Ishikawa (cell line): Measurements from ENCODE around the gene RAMP1.

Experiments
- CEBPB ChIP-seq: IDR thresholded peaks from 2 replicates; pipeline ENCODE4 v1.6.1; 2012
- CREB1 ChIP-seq: IDR thresholded peaks from 2 replicates; pipeline ENCODE4 v1.6.1; 2012; ENCODE audit warnings: low read depth
- EGR1 ChIP-seq: IDR thresholded peaks from 2 replicates; pipeline ENCODE4 v1.6.1; 2012
- EP300 ChIP-seq: IDR thresholded peaks from 2 replicates; pipeline ENCODE4 v1.6.1; 2012; ENCODE audit warnings: borderline replicate concordance
- FOXM1 ChIP-seq: IDR thresholded peaks from 2 replicates; pipeline ENCODE4 v1.6.1; 2012; ENCODE audit warnings: low read depth, borderline replicate concordance
- NFIC ChIP-seq: IDR thresholded peaks from 2 replicates; pipeline ENCODE4 v1.6.1; 2012
- RAD21 ChIP-seq: IDR thresholded peaks from 2 replicates; pipeline ENCODE4 v1.6.1; 2012; ENCODE audit warnings: low read depth
- TAF1 ChIP-seq: IDR thresholded peaks from 2 replicates; pipeline ENCODE4 v1.6.1; 2012; ENCODE audit warnings: low read depth, mild to moderate bottlenecking
- TCF12 ChIP-seq: IDR thresholded peaks from 2 replicates; pipeline ENCODE4 v1.6.1; 2012; ENCODE audit warnings: low read depth
- TEAD4 ChIP-seq: IDR thresholded peaks from 2 replicates; pipeline ENCODE4 v1.6.1; 2012
- YY1 ChIP-seq: IDR thresholded peaks from 2 replicates; pipeline ENCODE4 v1.6.1; 2012; ENCODE audit warnings: low read depth
- ZBTB7A ChIP-seq: IDR thresholded peaks from 2 replicates; pipeline ENCODE4 v1.6.1; 2012; ENCODE audit warnings: low read depth
- TF ChIP-seq, protein P1 (sequence below): IDR thresholded peaks from 2 replicates; pipeline ENCODE4 v1.6.1; 2012; ENCODE audit warnings: low read depth, mild to moderate bottlenecking
- TF ChIP-seq, protein P2 (sequence below): IDR thresholded peaks from 2 replicates; pipeline ENCODE4 v1.6.1; 2012
- TF ChIP-seq, protein P3 (sequence below): IDR thresholded peaks from 2 replicates; pipeline ENCODE4 v1.6.1; 2012

Gene RAMP1

DNA sequence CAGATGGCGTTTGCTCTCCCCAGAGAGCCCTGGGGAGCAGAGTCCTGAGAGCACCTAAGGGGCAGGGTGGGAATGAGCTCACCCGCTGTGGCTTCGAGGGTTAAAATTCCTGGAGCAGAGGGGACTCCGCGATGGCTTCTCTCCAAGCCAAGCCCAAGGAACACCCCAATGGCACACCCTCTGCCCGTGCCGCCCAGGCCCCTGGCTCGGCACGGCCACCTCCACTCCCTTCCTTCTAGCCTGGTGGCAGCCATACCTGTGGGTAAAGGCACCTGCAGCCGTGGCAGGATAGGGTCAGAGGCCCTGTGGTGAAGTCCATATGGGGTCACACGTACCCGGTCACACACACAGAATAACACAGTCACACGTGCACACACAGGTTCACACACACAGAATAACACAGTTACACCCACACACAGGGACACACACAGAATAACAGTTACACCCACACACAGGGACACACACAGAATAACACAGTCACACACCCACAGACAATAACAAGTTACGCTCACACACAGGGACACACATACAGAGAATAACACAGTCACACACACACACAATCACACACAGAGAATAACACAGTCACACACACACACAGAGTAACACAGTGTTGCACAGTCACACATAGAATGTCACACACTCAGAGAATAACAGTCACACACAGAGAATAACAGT lies 50.5 kb downstream of the RAMP1 start:
- TF ChIP-seq NFIC (no peak), ZBTB7A (no peak), EGR1 (no peak), YY1 (no peak), CREB1 (no peak), FOXM1 (no peak), TAF1 (no peak), EP300 (no peak), CEBPB (no peak), TEAD4 (no peak), RAD21 (no peak), TCF12 (no peak)
- TF ChIP-seq, protein P1, sequence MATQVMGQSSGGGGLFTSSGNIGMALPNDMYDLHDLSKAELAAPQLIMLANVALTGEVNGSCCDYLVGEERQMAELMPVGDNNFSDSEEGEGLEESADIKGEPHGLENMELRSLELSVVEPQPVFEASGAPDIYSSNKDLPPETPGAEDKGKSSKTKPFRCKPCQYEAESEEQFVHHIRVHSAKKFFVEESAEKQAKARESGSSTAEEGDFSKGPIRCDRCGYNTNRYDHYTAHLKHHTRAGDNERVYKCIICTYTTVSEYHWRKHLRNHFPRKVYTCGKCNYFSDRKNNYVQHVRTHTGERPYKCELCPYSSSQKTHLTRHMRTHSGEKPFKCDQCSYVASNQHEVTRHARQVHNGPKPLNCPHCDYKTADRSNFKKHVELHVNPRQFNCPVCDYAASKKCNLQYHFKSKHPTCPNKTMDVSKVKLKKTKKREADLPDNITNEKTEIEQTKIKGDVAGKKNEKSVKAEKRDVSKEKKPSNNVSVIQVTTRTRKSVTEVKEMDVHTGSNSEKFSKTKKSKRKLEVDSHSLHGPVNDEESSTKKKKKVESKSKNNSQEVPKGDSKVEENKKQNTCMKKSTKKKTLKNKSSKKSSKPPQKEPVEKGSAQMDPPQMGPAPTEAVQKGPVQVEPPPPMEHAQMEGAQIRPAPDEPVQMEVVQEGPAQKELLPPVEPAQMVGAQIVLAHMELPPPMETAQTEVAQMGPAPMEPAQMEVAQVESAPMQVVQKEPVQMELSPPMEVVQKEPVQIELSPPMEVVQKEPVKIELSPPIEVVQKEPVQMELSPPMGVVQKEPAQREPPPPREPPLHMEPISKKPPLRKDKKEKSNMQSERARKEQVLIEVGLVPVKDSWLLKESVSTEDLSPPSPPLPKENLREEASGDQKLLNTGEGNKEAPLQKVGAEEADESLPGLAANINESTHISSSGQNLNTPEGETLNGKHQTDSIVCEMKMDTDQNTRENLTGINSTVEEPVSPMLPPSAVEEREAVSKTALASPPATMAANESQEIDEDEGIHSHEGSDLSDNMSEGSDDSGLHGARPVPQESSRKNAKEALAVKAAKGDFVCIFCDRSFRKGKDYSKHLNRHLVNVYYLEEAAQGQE: no peak
- TF ChIP-seq, protein P2, sequence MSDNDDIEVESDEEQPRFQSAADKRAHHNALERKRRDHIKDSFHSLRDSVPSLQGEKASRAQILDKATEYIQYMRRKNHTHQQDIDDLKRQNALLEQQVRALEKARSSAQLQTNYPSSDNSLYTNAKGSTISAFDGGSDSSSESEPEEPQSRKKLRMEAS: no peak
- TF ChIP-seq, protein P3, sequence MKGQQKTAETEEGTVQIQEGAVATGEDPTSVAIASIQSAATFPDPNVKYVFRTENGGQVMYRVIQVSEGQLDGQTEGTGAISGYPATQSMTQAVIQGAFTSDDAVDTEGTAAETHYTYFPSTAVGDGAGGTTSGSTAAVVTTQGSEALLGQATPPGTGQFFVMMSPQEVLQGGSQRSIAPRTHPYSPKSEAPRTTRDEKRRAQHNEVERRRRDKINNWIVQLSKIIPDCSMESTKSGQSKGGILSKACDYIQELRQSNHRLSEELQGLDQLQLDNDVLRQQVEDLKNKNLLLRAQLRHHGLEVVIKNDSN: no peak

DNA sequence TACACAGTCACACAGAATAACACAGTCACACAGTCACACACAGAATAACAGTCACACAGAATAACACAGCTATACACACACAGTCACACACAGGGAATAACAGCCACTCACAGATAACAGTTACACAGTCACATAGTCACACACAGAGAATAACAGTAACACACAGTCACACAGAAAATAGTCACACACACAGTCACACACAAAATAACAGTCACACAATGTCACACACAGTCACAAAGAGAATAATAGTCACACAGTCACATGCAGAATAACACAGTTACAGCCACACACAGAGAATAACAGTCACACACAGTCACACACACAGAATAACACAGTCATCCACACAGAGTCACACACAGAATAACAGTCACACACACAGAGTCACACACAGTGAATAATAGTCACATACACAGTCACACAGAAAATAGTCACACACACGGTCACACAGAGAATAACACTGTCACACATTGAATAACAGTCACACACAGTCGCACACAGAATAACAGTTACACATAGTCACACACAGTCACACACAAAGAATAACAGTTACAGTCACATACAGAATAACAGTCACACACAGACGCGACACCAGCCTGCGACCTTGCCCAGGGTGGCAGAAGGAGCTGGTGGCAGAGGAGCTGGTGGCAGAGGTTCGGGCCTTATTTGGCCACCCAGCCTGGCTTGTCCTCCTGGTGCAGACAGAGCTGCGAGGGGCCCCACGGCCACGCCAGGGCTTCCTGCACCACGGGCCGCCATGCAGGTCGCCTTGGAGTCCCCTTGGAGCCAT lies 51.3 kb downstream of the RAMP1 start:
- no peak for TF ChIP-seq CEBPB

DNA sequence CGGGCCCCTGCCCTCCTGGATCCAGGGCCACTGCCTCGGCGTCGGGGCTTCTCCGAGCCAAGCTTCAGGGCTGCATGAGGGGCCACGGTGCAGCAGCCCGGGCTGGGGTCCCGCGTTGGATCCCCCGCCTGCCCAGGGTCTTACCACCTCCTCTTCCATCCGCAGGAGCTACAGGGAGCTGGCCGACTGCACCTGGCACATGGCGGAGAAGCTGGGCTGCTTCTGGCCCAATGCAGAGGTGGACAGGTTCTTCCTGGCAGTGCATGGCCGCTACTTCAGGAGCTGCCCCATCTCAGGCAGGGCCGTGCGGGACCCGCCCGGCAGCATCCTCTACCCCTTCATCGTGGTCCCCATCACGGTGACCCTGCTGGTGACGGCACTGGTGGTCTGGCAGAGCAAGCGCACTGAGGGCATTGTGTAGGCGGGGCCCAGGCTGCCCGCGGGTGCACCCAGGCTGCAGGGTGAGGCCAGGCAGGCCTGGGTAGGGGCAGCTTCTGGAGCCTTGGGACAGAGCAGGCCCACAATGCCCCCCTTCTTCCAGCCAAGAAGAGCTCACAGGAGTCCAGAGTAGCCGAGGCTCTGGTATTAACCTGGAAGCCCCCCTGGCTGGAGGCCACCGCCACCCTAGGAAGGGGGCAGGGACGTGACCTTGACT lies 52.1 kb downstream of the RAMP1 start:
- TF ChIP-seq, protein P1: no peak
- TF ChIP-seq ZBTB7A: no peak
- TF ChIP-seq EGR1: no peak
- TF ChIP-seq TCF12: no peak
- TF ChIP-seq TAF1: no peak
- no peak for TF ChIP-seq YY1
- no peak for TF ChIP-seq EP300
- TF ChIP-seq NFIC: no peak
- no peak for TF ChIP-seq CEBPB
- TF ChIP-seq, protein P3: no peak
- no peak for TF ChIP-seq TEAD4
- TF ChIP-seq CREB1: no peak
- TF ChIP-seq FOXM1: no peak
- TF ChIP-seq, protein P2: no peak
- TF ChIP-seq RAD21: no peak

DNA sequence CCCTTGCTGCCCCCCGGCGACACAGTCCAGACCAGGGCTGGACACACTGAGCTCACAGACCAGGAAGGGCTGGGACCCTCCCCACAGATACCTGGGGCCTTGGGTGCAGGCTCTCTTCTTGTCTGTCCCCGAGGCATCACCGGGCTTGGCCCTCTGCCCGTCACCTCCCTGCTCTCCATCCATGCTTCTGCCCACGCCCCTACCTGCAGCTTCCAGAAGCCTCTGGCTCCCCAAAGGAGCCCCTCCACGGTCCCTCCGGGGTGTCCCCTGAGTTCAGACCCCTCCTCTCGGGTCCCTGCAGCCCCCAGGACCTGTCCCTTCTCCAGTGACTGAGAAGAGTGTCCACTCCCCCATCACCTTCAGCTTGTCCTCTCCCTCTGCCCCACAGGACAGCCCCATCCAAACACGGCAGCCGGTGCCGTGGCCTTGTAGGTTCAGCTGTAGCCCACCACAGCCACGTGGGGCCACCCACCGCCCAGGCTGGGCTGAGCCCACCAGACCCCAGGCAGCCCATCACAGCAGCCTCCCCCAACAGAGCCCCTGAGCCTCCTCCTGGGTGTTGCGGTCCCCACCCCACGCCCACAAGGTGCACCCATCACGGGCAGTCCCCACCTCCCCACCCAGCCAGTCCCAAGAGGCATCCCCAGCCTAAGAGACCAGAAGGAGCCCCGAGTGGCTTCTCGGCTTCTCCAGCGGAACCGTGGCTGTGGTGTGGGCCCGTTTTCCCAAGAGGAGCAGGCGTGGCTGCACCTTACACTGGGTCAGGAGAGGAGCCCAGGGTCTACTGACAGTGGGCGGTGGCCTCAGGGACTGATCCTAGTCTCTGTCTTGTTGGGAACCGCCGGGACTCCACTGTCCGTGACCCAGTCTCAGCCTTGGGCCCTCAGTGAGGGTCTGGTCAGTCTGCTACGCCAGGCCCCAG lies 53.1 kb downstream of the RAMP1 start:
- TF ChIP-seq, protein P3: no peak
- no peak for TF ChIP-seq NFIC
